GM18870 (cell line): ENCODE results near the gene ALOX5.
"Not testable (repeated sequence)": the region's sequence is repeated elsewhere in the genome, so short reads cannot be mapped to it uniquely, and the experiment has no call there.

Source experiments
- ATAC-seq: cut with Tn5 transposase; IDR thresholded peaks from one replicate; pipeline ENCODE4 v1.9.1; 2021; ENCODE audit warnings: moderate library complexity; ENCODE audit not compliant: unreplicated experiment

The ALOX5 gene

GRCh38 chr10:45461034-45461433 lies 87.0 kb downstream of the ALOX5 start:
- peak; percentile 62 for ATAC-seq

DNA sequence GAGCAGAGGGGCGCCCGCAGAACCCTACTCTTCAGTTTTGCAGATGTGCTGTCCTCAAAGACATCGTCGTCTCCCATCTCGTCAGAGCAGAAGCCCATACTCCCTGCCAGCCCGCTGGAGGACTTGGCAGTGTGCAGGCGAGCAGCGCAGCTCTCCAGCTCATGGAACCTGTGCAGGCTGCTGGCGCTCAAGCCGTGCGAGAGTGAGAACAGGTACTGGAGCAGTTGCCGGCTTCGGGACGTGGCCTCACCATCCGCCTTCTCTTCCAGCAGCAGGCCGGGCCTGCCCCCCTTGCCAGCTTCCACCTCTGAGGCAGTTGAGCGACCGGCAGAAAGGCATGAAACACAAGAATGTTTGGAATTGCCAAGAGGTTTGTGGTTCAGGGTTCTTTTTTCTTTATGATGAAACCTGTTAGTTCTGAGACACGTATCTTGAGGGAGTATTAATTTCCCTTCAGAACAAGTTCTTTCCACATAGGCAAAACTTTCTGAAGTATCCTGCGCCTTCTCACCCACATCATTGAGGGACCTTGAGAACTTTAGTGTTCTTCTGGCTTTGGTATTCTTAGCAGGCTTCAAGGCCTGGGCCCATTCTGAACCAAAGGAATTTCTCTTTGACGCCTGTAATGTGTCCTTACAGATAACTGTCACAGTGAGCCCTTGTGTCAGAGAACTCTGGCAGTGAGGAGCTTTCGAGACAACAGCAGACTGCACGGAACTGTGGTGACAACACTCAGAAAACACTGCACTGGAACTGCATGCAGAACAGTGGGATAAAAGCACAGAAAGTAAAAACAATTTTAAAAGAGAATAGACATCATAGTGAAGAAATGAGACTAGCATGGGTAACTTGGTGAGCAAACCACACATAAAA lies 89.5 kb downstream of the ALOX5 start:
- ATAC-seq, result no peak

GRCh38 chr10:45464958-45465567 lies 91.0 kb downstream of the ALOX5 start:
- peak; percentile 33 for ATAC-seq

GRCh38 chr10:45466784-45467183 lies 92.8 kb downstream of the ALOX5 start:
- no peak for ATAC-seq

- no peak for ATAC-seq
Measured at GRCh38 chr10:45468079-45468478, 94.1 kb downstream of the ALOX5 start.

DNA sequence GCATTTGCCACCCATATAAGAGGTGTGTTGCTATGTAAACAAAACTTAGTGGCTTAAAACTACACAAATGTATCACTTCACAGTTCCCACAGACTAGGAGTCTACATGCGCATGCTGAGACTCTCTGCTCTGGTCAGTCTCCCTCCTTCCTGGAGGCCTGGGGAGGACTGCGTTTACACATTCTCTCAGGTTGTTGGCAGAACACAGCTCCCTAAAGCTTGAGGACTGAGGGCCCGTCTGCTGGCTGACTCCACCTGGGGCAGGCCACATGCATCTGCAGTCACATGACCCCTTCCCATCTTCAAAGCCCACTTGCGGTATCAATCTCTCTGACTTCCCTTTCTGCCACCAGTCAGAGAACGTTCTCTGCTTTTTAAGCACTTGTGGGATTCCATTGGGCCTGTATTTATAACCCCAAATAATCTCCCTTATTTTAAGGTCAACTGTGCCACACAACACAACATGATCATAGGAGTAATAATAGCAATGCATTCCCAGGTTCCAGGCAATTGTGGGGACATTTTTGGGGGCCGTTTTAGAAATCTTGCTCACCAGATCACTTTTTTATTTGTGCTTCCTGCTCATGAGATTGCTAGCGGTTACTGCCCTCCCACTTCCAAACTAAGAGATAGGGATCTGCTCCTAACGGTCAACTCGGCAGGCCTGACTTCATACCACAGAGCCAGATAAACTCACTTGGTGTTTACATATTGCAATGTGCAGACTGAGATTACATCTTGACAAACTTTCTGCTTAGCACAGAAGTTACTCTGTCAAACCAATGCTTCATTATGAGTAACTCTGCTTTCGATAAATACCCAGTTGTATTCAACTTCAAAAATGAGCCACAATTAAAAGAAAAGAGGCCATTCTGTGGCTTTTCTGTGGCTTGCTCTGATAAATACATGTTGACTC lies 96.3 kb downstream of the ALOX5 start:
- no peak for ATAC-seq

- ATAC-seq, result no peak
Measured at GRCh38 chr10:45471059-45471458, 97.0 kb downstream of the ALOX5 start.

- ATAC-seq, result no peak
Measured at GRCh38 chr10:45471531-45472310, 97.7 kb downstream of the ALOX5 start.

DNA sequence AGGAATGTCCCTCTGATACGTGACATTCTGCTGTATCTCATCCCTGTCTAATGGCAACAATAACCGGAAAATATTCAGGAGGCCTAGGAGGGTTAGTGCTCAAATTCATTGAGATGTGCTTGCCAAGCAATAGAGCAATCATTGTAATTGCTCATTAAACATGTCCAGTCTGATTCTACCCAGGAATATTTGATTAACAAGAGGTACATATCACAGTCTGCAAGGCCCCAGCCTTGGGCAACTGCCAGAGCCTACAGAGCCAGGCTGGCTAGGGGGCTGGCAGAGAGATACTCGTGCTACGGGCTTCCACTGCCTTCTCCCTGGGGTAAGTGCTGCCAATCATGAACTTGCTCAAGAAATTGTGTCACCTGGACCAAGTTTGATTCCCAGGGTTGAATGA lies 99.1 kb downstream of the ALOX5 start:
- no peak for ATAC-seq

DNA sequence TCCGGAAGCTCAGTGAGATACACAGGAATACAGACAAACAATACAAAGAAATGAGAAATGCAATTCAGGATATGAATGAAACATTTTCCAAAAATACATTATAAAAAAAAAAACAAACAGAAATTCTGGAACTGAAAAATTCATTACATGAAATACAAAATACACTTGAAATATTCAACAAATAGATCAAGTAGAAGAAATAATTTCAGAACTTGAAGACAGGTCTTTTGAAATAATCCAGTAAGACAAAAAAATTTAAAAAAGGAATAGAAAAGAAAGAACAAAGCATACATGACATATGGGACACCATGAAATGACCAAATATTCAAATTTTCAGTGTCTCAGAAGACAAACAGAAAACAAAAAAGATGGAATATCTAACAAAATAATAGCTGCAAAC lies 102.5 kb downstream of the ALOX5 start:
- ATAC-seq, result no peak

GRCh38 chr10:45480294-45480693 lies 106.3 kb downstream of the ALOX5 start:
- ATAC-seq, result no peak

- not testable (repeated sequence) for ATAC-seq
Measured at GRCh38 chr10:45481100-45481499, 107.1 kb downstream of the ALOX5 start.

GRCh38 chr10:45483002-45483401 lies 109.0 kb downstream of the ALOX5 start:
- ATAC-seq, result no peak

- ATAC-seq, result no peak
Measured at GRCh38 chr10:45487735-45488134, 113.7 kb downstream of the ALOX5 start.

- no peak for ATAC-seq
Measured at GRCh38 chr10:45488365-45488764, 114.3 kb downstream of the ALOX5 start.

DNA sequence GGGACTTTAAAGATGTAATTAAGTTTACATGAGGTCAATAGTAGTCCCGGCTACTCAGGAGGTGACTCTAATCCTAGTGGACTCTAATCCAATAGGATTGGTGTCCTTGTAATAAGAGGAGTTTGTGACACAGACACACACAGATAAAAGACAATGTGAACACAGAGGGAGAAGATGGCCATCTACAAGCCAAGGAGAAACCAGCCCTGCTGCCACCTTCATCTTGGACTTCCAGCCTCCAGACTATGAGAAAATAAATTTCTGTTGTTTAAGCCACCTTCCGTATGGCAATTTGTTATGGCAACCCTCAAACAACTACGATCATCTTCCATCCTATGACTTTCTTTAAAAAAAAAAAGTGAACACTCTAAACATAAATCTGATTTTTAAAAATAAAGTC lies 116.3 kb downstream of the ALOX5 start:
- no peak for ATAC-seq

DNA sequence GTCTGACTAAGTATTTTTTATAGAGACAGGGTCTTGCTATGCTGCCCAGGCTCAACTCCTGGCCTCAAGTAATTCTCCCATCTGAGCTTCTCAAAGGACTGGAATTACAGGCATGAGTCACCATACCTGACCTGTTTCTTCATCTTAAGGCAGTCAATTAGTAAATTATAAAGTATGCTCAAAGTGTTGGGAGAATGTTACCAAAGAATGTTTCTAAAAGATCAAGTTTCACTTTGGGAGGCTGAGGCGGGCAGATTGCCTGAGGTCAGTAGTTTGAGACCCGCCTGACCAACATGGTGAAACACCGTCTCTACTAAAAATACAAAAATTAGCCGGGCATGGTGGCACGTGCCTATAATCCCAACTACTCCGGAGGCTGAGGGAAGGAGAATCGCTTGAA lies 117.0 kb downstream of the ALOX5 start:
- no peak for ATAC-seq
